HCT116 (cell line): ENCODE data around the gene ARHGEF19. TPM values are rescaled to one million over a fixed set of nuclear protein-coding genes. Genes with fewer than 3 reads are reported as not detected.

Experiments used
- ATAC-seq: fragments of 200-7000 bp; cut with Tn5 transposase; 2 replicates; pipeline ENCODE4 v1.9.1; 2020; ENCODE audit warnings: mild to moderate bottlenecking, moderate library complexity
- BruUV-seq: library from RNA; stranded (reverse); fragments of 400-500 nt; replicated peaks from 2 replicates; lab custom pipeline; 2021; lab: Mats Ljungman, UMichigan
- CTCF ChIA-PET: fragments of 300-600 bp; sonication (Branson Sonifier 250); formaldehyde crosslinking; loops from one replicate; lab custom pipeline; 2021; ENCODE audit warnings: antibody characterized with exemption; lab: Charles Lee
- POLR2A ChIA-PET: fragments of 300-600, 350-600 bp; sonication (Branson Sonifier 250); formaldehyde crosslinking; loops from one replicate; lab custom pipeline; 2021; ENCODE audit warnings: antibody characterized with exemption; lab: Charles Lee
- RAD21 ChIA-PET, 2 experiments: fragments of 300-600 bp; sonication (Branson Sonifier 250); formaldehyde crosslinking; loops; one replicate each; lab custom pipeline; 2023; ENCODE audit warnings: low total read pairs in 2 of 2; ENCODE audit not compliant: uncharacterized antibody in 2 of 2, unreplicated experiment in 2 of 2, low non-redundant PET in 1 of 2; lab: Charles Lee
- DNase-seq: peaks from one replicate; pipeline ENCODE4 v3.0.0-alpha.2; 2010; ENCODE audit warnings: low read depth, low spot score
- H2AFZ ChIP-seq: fragments of 200-600 bp; shearing (Covaris generic), sonication (generic); 2 replicates; pipeline ENCODE4 v1.6.1; 2017; ENCODE audit warnings: low read depth, mixed run types, mixed read lengths, antibody characterized with exemption, low read length; ENCODE audit not compliant: poor library complexity, severe bottlenecking
- H3K27ac ChIP-seq: 2 replicates; pipeline ENCODE4 v1.5.1; 2012; ENCODE audit warnings: low read depth, low read length
- H3K27me3 ChIP-seq: fragments of 200-600 bp; sonication (generic); 2 replicates; pipeline ENCODE4 v1.6.1; 2016; ENCODE audit warnings: mixed run types, low read length, mixed read lengths; ENCODE audit not compliant: insufficient read depth
- H3K36me3 ChIP-seq, 2 experiments: fragments of 200-500 bp in 1 of 2; fragments of 200-600 bp in 1 of 2; sonication (Bioruptor generic) in 1 of 2; sonication (generic) in 1 of 2; 2 replicates each; pipeline versions ENCODE4 v1.5.1 to v1.6.1; 2014 to 2016; ENCODE audit warnings: low read length in 2 of 2, inconsistent platforms in 1 of 2, mixed read lengths in 1 of 2, mixed run types in 1 of 2; ENCODE audit not compliant: insufficient read depth in 2 of 2, control insufficient read depth in 1 of 2
- H3K4me1 ChIP-seq, 2 experiments: fragments of 200-600 bp in 1 of 2; sonication (generic) in 1 of 2; 2 replicates each; pipeline versions ENCODE4 v1.5.1 to v1.6.1; 2012 to 2017; ENCODE audit warnings: low read length in 2 of 2, inconsistent platforms in 1 of 2, mild to moderate bottlenecking in 1 of 2, mixed read lengths in 1 of 2, mixed run types in 1 of 2, moderate library complexity in 1 of 2; ENCODE audit not compliant: insufficient read depth in 2 of 2, control insufficient read depth in 1 of 2
- H3K4me2 ChIP-seq: fragments of 200-600 bp; sonication (generic); 2 replicates; pipeline ENCODE4 v1.6.1; 2017; ENCODE audit warnings: mixed run types, low read length, mixed read lengths
- H3K4me3 ChIP-seq, 2 experiments: fragments of 200-600 bp in 1 of 2; sonication (generic) in 1 of 2; replicated peaks in 1 of 2; 2 replicates each; pipeline ENCODE4 v1.5.1; 2011 to 2016; ENCODE audit warnings: low read length in 2 of 2, control low read depth in 1 of 2, low read depth in 1 of 2, mild to moderate bottlenecking in 1 of 2, mixed read lengths in 1 of 2, mixed run types in 1 of 2
- H3K79me2 ChIP-seq: fragments of 200-600 bp; sonication (generic); 2 replicates; pipeline ENCODE4 v1.6.1; 2017; ENCODE audit warnings: mild to moderate bottlenecking, mixed run types, low read length, moderate library complexity, mixed read lengths; ENCODE audit not compliant: insufficient read depth
- H3K9ac ChIP-seq: fragments of 200-600 bp; sonication (generic); 2 replicates; pipeline ENCODE4 v1.6.1; 2016; ENCODE audit warnings: low read length, mixed read lengths
- H3K9me2 ChIP-seq: fragments of 200-600 bp; sonication (generic), shearing (Covaris generic); 2 replicates; pipeline ENCODE4 v1.6.1; 2017; ENCODE audit warnings: mixed run types, mild to moderate bottlenecking, moderate library complexity; ENCODE audit not compliant: insufficient read depth
- H3K9me3 ChIP-seq, 2 experiments: fragments of 200-500 bp in 1 of 2; fragments of 200-600 bp in 1 of 2; sonication (Bioruptor generic) in 1 of 2; sonication (generic) in 1 of 2; 2 replicates each; pipeline ENCODE4 v1.6.1; 2014 to 2017; ENCODE audit warnings: low read length in 2 of 2, mixed read lengths in 2 of 2, inconsistent platforms in 1 of 2, low read depth in 1 of 2, mild to moderate bottlenecking in 1 of 2, mixed run types in 1 of 2, moderate library complexity in 1 of 2; ENCODE audit not compliant: control insufficient read depth in 1 of 2, insufficient read depth in 1 of 2
- H4K20me1 ChIP-seq: fragments of 200-600 bp; sonication (generic), shearing (Covaris generic); 2 replicates; pipeline ENCODE4 v1.6.1; 2017; ENCODE audit warnings: mixed run types, mild to moderate bottlenecking, moderate library complexity; ENCODE audit not compliant: insufficient read depth
- CEBPB ChIP-seq: IDR thresholded peaks from 2 replicates; pipeline ENCODE4 v1.6.1; 2012; ENCODE audit warnings: low read depth
- EZH2 ChIP-seq: fragments of 200-600 bp; sonication (generic); IDR thresholded peaks from 2 replicates; pipeline ENCODE4 v1.6.1; 2017; ENCODE audit warnings: antibody characterized with exemption, mixed run types
- EZH2phosphoT487 ChIP-seq: fragments of 200-600 bp; IDR thresholded peaks from 2 replicates; pipeline ENCODE4 v1.6.1; 2018; ENCODE audit warnings: antibody characterized with exemption, borderline replicate concordance
- FOSL1 ChIP-seq: IDR thresholded peaks from 2 replicates; pipeline ENCODE4 v1.6.1; 2012; ENCODE audit warnings: low read depth
- JUND ChIP-seq: IDR thresholded peaks from 2 replicates; pipeline ENCODE4 v1.6.1; 2012
- MAX ChIP-seq: IDR thresholded peaks from 2 replicates; pipeline ENCODE4 v1.6.1; 2012
- POLR2A ChIP-seq: IDR thresholded peaks from 2 replicates; pipeline ENCODE4 v1.7.0; 2011; ENCODE audit warnings: borderline replicate concordance; ENCODE audit not compliant: insufficient read depth, insufficient read length; ENCODE audit errors: extremely low read depth
- POLR2AphosphoS5 ChIP-seq: IDR thresholded peaks from 2 replicates; pipeline ENCODE4 v1.6.1; 2011; ENCODE audit warnings: mild to moderate bottlenecking, low read depth, low read length, moderate library complexity
- REST ChIP-seq: IDR thresholded peaks from 2 replicates; pipeline ENCODE4 v1.6.1; 2012; ENCODE audit warnings: low read depth
- SIN3A ChIP-seq: IDR thresholded peaks from 2 replicates; pipeline ENCODE4 v1.6.1; 2012; ENCODE audit warnings: low read depth
- SP1 ChIP-seq: IDR thresholded peaks from 2 replicates; pipeline ENCODE4 v1.6.1; 2012; ENCODE audit warnings: low read depth
- SRF ChIP-seq: IDR thresholded peaks from 2 replicates; pipeline ENCODE4 v1.6.1; 2012; ENCODE audit warnings: low read depth
- TCF7L2 ChIP-seq: IDR thresholded peaks from 2 replicates; pipeline ENCODE4 v1.7.0; 2011; ENCODE audit warnings: borderline replicate concordance, inconsistent platforms; ENCODE audit not compliant: insufficient read depth, insufficient read length; ENCODE audit errors: extremely low read depth
- YY1 ChIP-seq: IDR thresholded peaks from 2 replicates; pipeline ENCODE4 v1.6.1; 2011; ENCODE audit warnings: low read length, low read depth, moderate library complexity, mild to moderate bottlenecking; ENCODE audit not compliant: insufficient replicate concordance; ENCODE audit errors: extremely low read depth
- ZBTB33 ChIP-seq: IDR thresholded peaks from 2 replicates; pipeline ENCODE4 v1.6.1; 2011; ENCODE audit warnings: mild to moderate bottlenecking, low read length, moderate library complexity; ENCODE audit not compliant: insufficient replicate concordance; ENCODE audit errors: extremely low read depth
- ZFX ChIP-seq: fragments of 450-650 bp; IDR thresholded peaks from 2 replicates; pipeline ENCODE4 v1.6.1; 2017
- intact Hi-C: fragments of 100-400 bp; cut with micrococcal nuclease; formaldehyde crosslinking; loops from 2 replicates; pipeline ENCODE4 v1.10.0; 2022
- total RNA-seq: library from RNA; stranded (reverse); gene quantifications from one replicate; pipeline ENCODE4 v1.2.1, GENCODE V29; 2021; ENCODE audit not compliant: unreplicated experiment
- TF ChIP-seq, protein P1 (sequence below): IDR thresholded peaks from 2 replicates; pipeline ENCODE4 v1.6.1; 2012

The ARHGEF19 gene
- total RNA-seq, 1 experiment from 2014 or later: 59.7 TPM

DNA sequence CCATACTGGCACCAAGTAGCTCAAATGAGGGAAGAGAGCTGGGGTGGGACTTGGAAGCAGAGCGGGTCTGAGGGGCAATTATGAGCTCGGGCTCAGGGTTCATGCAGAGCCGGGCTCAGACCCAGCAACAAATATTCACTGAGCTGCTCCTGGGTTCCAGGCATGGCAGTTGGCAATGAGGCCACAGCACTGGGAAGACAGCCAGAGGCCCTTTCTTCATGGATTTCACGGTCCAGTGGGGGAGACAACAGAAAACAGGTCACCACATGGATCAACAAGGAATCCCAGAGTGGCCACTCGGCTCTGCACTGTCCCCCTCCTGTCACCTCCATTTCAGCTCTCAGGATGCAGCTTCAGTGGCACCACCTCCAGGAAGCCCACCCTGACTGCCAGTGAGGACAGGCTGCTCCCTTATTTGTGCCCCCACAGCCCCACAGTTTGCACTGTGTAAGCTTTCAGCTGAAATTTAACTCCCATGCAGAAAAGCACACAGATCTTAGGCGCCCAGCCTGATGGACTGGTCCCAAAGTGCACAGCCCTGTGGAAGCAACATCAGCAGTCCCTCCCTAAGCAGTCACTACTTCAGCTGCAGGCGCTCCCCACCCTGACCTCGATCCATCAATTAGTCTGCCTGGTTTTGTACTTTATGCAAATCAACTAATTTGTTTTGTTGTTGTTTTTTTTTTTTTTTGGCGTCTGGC lies 22.4 kb downstream of the ARHGEF19 start:
- no peaks in the 10 kb centered on the region for H3K27me3 ChIP-seq
- peak overlapping the region; percentile 49; the same call in 1 of the 2 replicates for H3K9ac ChIP-seq
- intact Hi-C loops: loop anchor here (2.0 to 10.0 kb wide), 3 partner anchors 52 to 185 kb away; partner anchors contain the start of gene SRARP
- DNase-seq (no peak), ATAC-seq (no peak)
- no peaks in the 10 kb centered on the region for H3K9me3 ChIP-seq
- H3K9me2 ChIP-seq: no peaks in the 10 kb centered on the region
- ChIA-PET CTCF (interaction anchor here (0.6 to 10.3 kb wide), 5 partner anchors 27 to 431 kb away, joined by 3 to 222 read pairs (median 5); no protein-coding TSS in a partner anchor), POLR2A (no interaction called here), RAD21 (interaction anchor here (0.7 to 6.2 kb wide), 4 partner anchors 108 to 345 kb away, joined by 4 to 26 read pairs (median 7); no protein-coding TSS in a partner anchor)
- H3K4me2 ChIP-seq: peak overlapping the region; percentile 19
- H3K36me3 ChIP-seq: no peaks in the 10 kb centered on the region
- no peak overlapping the region for H2AFZ ChIP-seq
- peaks cover 27 to 41% of the 10 kb centered on the region in 2 experiments for H3K4me1 ChIP-seq
- H3K4me3 ChIP-seq: no peak overlapping the region
- H3K79me2 ChIP-seq: no peaks in the 10 kb centered on the region
- TF ChIP-seq SIN3A: no peak
- no peak for TF ChIP-seq FOSL1
- TF ChIP-seq REST: no peak
- no peak for TF ChIP-seq TCF7L2
- TF ChIP-seq EZH2phosphoT487: no peak
- no peak for TF ChIP-seq YY1
- TF ChIP-seq JUND: no peak
- no peak for TF ChIP-seq ZBTB33
- no peak for TF ChIP-seq ZFX
- TF ChIP-seq CEBPB: no peak
- TF ChIP-seq SRF: no peak
- TF ChIP-seq SP1: no peak
- no peak for TF ChIP-seq POLR2A
- TF ChIP-seq, protein P1, sequence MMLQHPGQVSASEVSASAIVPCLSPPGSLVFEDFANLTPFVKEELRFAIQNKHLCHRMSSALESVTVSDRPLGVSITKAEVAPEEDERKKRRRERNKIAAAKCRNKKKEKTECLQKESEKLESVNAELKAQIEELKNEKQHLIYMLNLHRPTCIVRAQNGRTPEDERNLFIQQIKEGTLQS: no peak
- TF ChIP-seq POLR2AphosphoS5: no peak
- no peak for TF ChIP-seq MAX
- TF ChIP-seq EZH2: no peak
- no TSS peak for BruUV-seq
- no peaks in the 10 kb centered on the region for H4K20me1 ChIP-seq
- H3K27ac ChIP-seq: no peak overlapping the region
